Measurements from ENCODE around the gene LRCH3. TPM values are rescaled to one million over a fixed set of nuclear protein-coding genes. Genes with fewer than 3 reads are reported as not detected.

The LRCH3 gene
- total and polyA plus RNA-seq, 2 of the 13 experiments (the other 11 are each of a cell fraction or from before 2014, with no cell fraction given), result 25.5 to 103 TPM

DNA sequence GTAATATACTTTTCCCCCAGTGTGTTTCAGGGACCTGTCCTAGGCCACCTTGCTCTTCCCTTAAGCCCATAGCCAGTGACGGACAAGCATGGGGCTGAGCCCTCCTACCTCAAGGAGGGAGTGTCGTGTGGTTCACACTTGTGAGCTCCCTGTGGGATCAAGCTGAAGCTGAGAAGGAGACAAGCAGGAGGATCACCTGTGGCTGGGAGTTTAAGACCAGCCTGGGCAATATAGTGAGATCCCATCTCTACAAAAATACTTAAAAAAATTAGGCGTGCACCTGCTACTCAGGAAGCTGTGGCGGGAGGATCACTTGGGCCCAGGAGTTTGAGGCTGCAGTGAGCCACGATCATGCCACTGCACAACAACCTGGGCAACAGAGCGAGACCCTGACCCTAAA, 82.3 kb downstream of the LRCH3 start:
- Histone ChIP-seq H3K4me3 (replicated peaks in 1 of 3; ENCODE audit: insufficient read depth in 1 of 3, low read depth in 2 of 3, low read length in 3 of 3) (no peak overlapping the region), H3K4me1 (ENCODE audit: insufficient read depth, low read length) (no peaks in the 10 kb centered on the region), H3K27me3 (ENCODE audit: control insufficient read depth in 1 of 2, insufficient read depth in 2 of 2, low read length in 2 of 2) (no peaks in the 10 kb centered on the region), H3K9ac (ENCODE audit: insufficient read depth, low read depth, low read length) (no peak overlapping the region), H3K9me3 (ENCODE audit: low read length) (no peaks in the 10 kb centered on the region), H3K27ac (ENCODE audit: extremely low read length, insufficient read depth, low read length) (no peak overlapping the region), H3K79me2 (ENCODE audit: insufficient read depth, low read length) (no peaks in the 10 kb centered on the region), H3K36me3 (replicated peaks in 1 of 2; ENCODE audit: control insufficient read depth in 1 of 2, insufficient read depth in 2 of 2, low read length in 2 of 2) (peaks cover 8 to 43% of the 10 kb centered on the region in 2 experiments), H2AFZ (ENCODE audit: low read length) (no peak overlapping the region), H3K4me2 (ENCODE audit: low read depth, low read length) (no peak overlapping the region), H4K20me1 (ENCODE audit: insufficient read depth, low read length) (no peaks in the 10 kb centered on the region)
- ATAC-seq, result no peak
- 96% methylated on average over 6 of the region's 6 CpGs for WGBS (ENCODE audit: low lambda C conversion rate)
- no peak for FAIRE-seq
- TF ChIP-seq FOXA3 (CRISPR knock-in tag; IDR thresholded peaks at IDR 0.05) (no peak), ZNF121 (CRISPR knock-in tag; IDR thresholded peaks at IDR 0.05) (peak; percentile 76), ZNF766 (CRISPR knock-in tag; IDR thresholded peaks at IDR 0.05; ENCODE audit: borderline replicate concordance) (no peak)
- TF ChIP-seq, protein P1, sequence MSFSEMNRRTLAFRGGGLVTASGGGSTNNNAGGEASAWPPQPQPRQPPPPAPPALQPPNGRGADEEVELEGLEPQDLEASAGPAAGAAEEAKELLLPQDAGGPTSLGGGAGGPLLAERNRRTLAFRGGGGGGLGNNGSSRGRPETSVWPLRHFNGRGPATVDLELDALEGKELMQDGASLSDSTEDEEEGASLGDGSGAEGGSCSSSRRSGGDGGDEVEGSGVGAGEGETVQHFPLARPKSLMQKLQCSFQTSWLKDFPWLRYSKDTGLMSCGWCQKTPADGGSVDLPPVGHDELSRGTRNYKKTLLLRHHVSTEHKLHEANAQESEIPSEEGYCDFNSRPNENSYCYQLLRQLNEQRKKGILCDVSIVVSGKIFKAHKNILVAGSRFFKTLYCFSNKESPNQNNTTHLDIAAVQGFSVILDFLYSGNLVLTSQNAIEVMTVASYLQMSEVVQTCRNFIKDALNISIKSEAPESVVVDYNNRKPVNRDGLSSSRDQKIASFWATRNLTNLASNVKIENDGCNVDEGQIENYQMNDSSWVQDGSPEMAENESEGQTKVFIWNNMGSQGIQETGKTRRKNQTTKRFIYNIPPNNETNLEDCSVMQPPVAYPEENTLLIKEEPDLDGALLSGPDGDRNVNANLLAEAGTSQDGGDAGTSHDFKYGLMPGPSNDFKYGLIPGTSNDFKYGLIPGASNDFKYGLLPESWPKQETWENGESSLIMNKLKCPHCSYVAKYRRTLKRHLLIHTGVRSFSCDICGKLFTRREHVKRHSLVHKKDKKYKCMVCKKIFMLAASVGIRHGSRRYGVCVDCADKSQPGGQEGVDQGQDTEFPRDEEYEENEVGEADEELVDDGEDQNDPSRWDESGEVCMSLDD (CRISPR knock-in tag; IDR thresholded peaks at IDR 0.05; ENCODE audit: borderline replicate concordance), result no peak
- ChIA-PET CTCF (ENCODE audit: low intra/inter-chr PET ratio, low total read pairs) (no interaction called here), POLR2A (no interaction called here)
- DNase-seq (ENCODE audit: low spot score), result no peak
- in situ Hi-C loops (cut with HindIII; ENCODE audit: extremely low pct_ligation_motif_present, low pct_unique_long_range_greater_than_20kb), result no loop called here
- BruUV-seq (replicated peaks), result no TSS peak
- intact Hi-C loops (cut with micrococcal nuclease; ENCODE audit: unreplicated experiment), result no loop called here

DNA sequence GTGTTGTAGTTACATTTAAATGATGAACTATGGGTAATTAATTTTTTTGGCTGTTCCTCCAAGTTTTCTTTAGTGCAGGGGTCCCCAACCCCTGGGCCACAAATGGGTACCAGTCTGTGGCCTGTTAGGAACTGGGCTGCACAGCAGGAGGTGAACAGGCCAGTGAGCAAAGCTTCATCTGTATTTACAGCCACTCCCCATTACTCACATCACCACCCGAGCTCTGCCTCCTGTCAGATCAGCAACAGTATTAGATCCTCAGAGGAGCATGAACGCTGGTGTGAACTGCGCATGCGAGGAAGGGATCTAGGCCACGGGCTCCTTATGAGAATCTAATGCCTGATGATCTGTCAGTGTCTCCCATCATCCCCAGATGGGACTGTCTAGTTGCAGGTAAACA, 83.0 kb downstream of the LRCH3 start:
- DNase-seq (ENCODE audit: low spot score) (no peak), ATAC-seq (no peak), FAIRE-seq (no peak)
- H3K36me3 ChIP-seq (replicated peaks in 1 of 2; ENCODE audit: control insufficient read depth in 1 of 2, insufficient read depth in 2 of 2, low read length in 2 of 2), result peaks cover 8 to 43% of the 10 kb centered on the region in 2 experiments
- no peak overlapping the region for H3K9ac ChIP-seq (ENCODE audit: insufficient read depth, low read depth, low read length)
- H3K4me3 ChIP-seq (replicated peaks in 1 of 3; ENCODE audit: insufficient read depth in 1 of 3, low read depth in 2 of 3, low read length in 3 of 3), result no peak overlapping the region
- WGBS (ENCODE audit: low lambda C conversion rate), result 100% methylated on average over 5 of the region's 5 CpGs
- H3K27me3 ChIP-seq (ENCODE audit: control insufficient read depth in 1 of 2, insufficient read depth in 2 of 2, low read length in 2 of 2), result no peaks in the 10 kb centered on the region
- intact Hi-C loops (cut with micrococcal nuclease; ENCODE audit: unreplicated experiment), result no loop called here
- H3K4me2 ChIP-seq (ENCODE audit: low read depth, low read length), result no peak overlapping the region
- no peaks in the 10 kb centered on the region for H4K20me1 ChIP-seq (ENCODE audit: insufficient read depth, low read length)
- no peak overlapping the region for H3K27ac ChIP-seq (ENCODE audit: extremely low read length, insufficient read depth, low read length)
- BruUV-seq (replicated peaks), result no TSS peak
- no peaks in the 10 kb centered on the region for H3K4me1 ChIP-seq (ENCODE audit: insufficient read depth, low read length)
- POLR2A ChIA-PET, result no interaction called here
- H3K79me2 ChIP-seq (ENCODE audit: insufficient read depth, low read length), result no peaks in the 10 kb centered on the region
- CTCF ChIA-PET (ENCODE audit: low intra/inter-chr PET ratio, low total read pairs), result no interaction called here
- H2AFZ ChIP-seq (ENCODE audit: low read length), result no peak overlapping the region
- H3K9me3 ChIP-seq (ENCODE audit: low read length), result no peaks in the 10 kb centered on the region
- in situ Hi-C loops (cut with HindIII; ENCODE audit: extremely low pct_ligation_motif_present, low pct_unique_long_range_greater_than_20kb), result no loop called here
- TF ChIP-seq MATR3 (CRISPR knock-in tag; IDR thresholded peaks at IDR 0.05) (no peak), SMYD3 (CRISPR knock-in tag; IDR thresholded peaks at IDR 0.05) (no peak), CREM (IDR thresholded peaks at IDR 0.05) (no peak), CREM (CRISPR knock-in tag; IDR thresholded peaks at IDR 0.05) (no peak), ZNF713 (CRISPR knock-in tag; IDR thresholded peaks at IDR 0.05) (no peak), ZNF788 (CRISPR knock-in tag; IDR thresholded peaks at IDR 0.05; ENCODE audit: borderline replicate concordance) (no peak)
- TF ChIP-seq, protein P2, sequence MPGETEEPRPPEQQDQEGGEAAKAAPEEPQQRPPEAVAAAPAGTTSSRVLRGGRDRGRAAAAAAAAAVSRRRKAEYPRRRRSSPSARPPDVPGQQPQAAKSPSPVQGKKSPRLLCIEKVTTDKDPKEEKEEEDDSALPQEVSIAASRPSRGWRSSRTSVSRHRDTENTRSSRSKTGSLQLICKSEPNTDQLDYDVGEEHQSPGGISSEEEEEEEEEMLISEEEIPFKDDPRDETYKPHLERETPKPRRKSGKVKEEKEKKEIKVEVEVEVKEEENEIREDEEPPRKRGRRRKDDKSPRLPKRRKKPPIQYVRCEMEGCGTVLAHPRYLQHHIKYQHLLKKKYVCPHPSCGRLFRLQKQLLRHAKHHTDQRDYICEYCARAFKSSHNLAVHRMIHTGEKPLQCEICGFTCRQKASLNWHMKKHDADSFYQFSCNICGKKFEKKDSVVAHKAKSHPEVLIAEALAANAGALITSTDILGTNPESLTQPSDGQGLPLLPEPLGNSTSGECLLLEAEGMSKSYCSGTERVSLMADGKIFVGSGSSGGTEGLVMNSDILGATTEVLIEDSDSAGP (CRISPR knock-in tag; IDR thresholded peaks at IDR 0.05; ENCODE audit: borderline replicate concordance), result no peak
- TF ChIP-seq, protein P3, sequence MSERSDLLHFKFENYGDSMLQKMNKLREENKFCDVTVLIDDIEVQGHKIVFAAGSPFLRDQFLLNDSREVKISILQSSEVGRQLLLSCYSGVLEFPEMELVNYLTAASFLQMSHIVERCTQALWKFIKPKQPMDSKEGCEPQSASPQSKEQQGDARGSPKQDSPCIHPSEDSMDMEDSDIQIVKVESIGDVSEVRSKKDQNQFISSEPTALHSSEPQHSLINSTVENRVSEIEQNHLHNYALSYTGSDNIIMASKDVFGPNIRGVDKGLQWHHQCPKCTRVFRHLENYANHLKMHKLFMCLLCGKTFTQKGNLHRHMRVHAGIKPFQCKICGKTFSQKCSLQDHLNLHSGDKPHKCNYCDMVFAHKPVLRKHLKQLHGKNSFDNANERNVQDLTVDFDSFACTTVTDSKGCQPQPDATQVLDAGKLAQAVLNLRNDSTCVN (CRISPR knock-in tag; IDR thresholded peaks at IDR 0.05; ENCODE audit: borderline replicate concordance), result no peak
